ENCODE data around the gene SYNGR2. TPM values are rescaled to one million over a fixed set of nuclear protein-coding genes. Genes with fewer than 3 reads are reported as not detected.

Gene SYNGR2
- total and polyA plus RNA-seq, 12 donors, result 92.8 to 200 (median 116) TPM

- peaks cover 39 to 87% (median 70%) of the 10 kb centered on the region in 9 donors for H3K4me1 ChIP-seq
- intact Hi-C loops (cut with DNase I), result loop anchor here in 4 of 10 donors (5.0 to 10.0 kb wide), 2 partner anchors 45 to 148 kb away; partner anchors contain the start of gene TMC6 (in 3 of the 4)
- no peaks in the 10 kb centered on the region for H3K27me3 ChIP-seq
- ATAC-seq, result peak; percentile 9 to 63 (median 36)
- H3K27ac ChIP-seq, result peak overlapping the region; percentile 80 to 94 (median 88)
- H3K4me3 ChIP-seq, result peak overlapping the region in 2 of 10 donors; percentile 8 to 27
- H3K9me3 ChIP-seq, result no peaks in the 10 kb centered on the region
- peak; percentile 56 to 57 for DNase-seq
- H3K36me3 ChIP-seq, result peaks cover 0 to 38% (median 10%) of the 10 kb centered on the region in 9 donors
- 33 to 40% methylated on average over 19 of the region's 19 CpGs for WGBS, 2 donors
- no peak for TF ChIP-seq CTCF (IDR thresholded peaks at IDR 0.05)
Measured at GRCh38 chr17:78172249-78173051, 4.1 kb downstream of the SYNGR2 start.

- H3K36me3 ChIP-seq, result peaks cover 0 to 38% (median 10%) of the 10 kb centered on the region in 9 donors
- peaks cover 39 to 82% (median 70%) of the 10 kb centered on the region in 9 donors for H3K4me1 ChIP-seq
- DNase-seq (peak in 1 of 2 donors; percentile 21), ATAC-seq (peak in 5 of 8 donors; percentile 3 to 15 (median 7))
- TF ChIP-seq CTCF (IDR thresholded peaks at IDR 0.05), result no peak
- no peaks in the 10 kb centered on the region for H3K9me3 ChIP-seq
- H3K4me3 ChIP-seq, result no peak overlapping the region
- 36 to 46% methylated on average over 11 of the region's 11 CpGs for WGBS, 2 donors
- intact Hi-C loops (cut with DNase I), result loop anchor here in 4 of 10 donors (5.0 to 10.0 kb wide), 2 partner anchors 46 to 148 kb away; partner anchors contain the start of gene TMC6 (in 3 of the 4)
- no peaks in the 10 kb centered on the region for H3K27me3 ChIP-seq
- peak overlapping the region; percentile 80 to 94 (median 88) for H3K27ac ChIP-seq
Measured at GRCh38 chr17:78173097-78173715, 4.8 kb downstream of the SYNGR2 start.

- WGBS, 2 donors, result 20 to 25% methylated on average over 15 of the region's 15 CpGs
- ATAC-seq, result peak; percentile 61 to 82 (median 77)
- peak; percentile 83 to 87 for DNase-seq
- peak overlapping the region in 1 of 10 donors; percentile 25 for H3K4me3 ChIP-seq
- intact Hi-C loops (cut with DNase I), result loop anchor here in 5 of 10 donors (1.0 to 10.0 kb wide), 4 partner anchors 47 to 150 kb away; partner anchors contain the start of gene TMC6 (in 3 of the 5)
- H3K27ac ChIP-seq, result peak overlapping the region; percentile 80 to 94 (median 88)
- peaks cover 37 to 83% (median 65%) of the 10 kb centered on the region in 9 donors for H3K4me1 ChIP-seq
- peak; percentile 39 to 79 (median 63) for TF ChIP-seq CTCF (IDR thresholded peaks at IDR 0.05)
- peaks cover 0 to 43% (median 10%) of the 10 kb centered on the region in 9 donors for H3K36me3 ChIP-seq
- no peaks in the 10 kb centered on the region for H3K9me3 ChIP-seq
- no peaks in the 10 kb centered on the region for H3K27me3 ChIP-seq
Measured at GRCh38 chr17:78174346-78174869, 6.0 kb downstream of the SYNGR2 start.
